Daoy (cell line): ENCODE measurements around the gene CLUH. TPM values are rescaled to one million over a fixed set of nuclear protein-coding genes. Genes with fewer than 3 reads are reported as not detected.

Source experiments
- DNase-seq: peaks from one replicate; pipeline ENCODE4 v3.0.0-alpha.2; 2015; ENCODE audit warnings: low read depth
- total RNA-seq: library from RNA; depleted of rRNA; stranded (reverse); fragments of >200 nt; shearing (Covaris generic); gene quantifications from 2 replicates; pipeline ENCODE4 v1.2.3, GENCODE V29; 2014

The CLUH gene
- total RNA-seq, 1 experiment from 2014 or later: 47.9 TPM

DNA sequence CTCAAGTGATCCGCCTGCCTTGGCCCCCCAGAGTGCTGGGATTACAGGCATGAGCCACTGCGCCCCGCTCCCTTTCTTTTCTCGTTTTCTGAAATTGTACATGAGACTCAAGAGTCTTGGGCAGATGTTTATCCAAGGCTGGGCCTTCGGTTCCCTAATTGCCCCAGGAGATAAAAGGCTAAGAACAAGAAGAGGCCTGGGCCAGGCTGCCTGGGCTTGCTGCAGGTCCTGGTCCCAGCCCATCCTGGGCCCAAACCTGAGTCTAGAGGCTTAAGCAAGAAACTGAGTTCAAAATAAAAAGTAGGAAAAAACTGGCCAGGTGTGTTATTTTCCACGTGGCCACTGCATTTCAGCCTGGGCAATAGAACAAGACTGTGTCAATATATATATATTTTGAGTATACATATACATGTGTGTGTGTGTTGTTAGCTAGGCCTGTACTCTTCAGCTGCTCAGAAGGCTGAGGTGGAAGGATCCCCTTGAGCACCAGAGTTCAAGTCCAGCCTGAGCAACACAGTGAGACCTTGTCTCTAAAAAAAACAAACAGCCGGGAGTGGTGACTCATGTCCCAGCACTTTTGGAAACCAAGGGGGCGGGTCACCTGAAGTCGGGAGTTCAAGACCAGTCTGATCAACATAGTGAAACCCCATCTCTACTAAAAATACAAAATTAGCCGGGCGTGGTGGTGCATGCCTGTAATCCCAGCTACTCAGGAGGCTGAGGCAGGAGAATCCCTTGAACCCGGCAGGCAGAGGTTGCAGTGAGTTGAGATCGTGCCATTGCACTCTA is 6.8 kb upstream of the CLUH start:
- peak; percentile 60 for DNase-seq

DNA sequence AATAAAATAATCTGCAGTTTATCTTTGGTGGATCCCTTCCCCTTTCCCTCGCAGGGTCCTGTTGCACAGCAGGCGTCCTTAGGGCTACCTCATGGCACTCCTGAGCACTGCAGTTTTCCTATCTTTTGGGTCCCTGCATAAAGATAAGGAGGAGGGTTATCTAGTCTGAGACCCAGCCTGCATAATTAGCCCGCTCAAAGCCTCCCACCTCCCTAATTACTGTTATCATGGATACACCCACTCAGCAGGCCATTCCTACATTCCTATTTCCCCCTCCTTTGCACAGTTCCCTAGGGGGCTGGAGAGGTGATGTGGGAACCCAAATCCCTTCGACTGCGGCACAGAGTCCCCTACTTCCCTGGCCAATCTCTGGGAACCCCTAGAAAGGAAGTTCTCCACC is 5.1 kb upstream of the CLUH start:
- DNase-seq: no peak

DNA sequence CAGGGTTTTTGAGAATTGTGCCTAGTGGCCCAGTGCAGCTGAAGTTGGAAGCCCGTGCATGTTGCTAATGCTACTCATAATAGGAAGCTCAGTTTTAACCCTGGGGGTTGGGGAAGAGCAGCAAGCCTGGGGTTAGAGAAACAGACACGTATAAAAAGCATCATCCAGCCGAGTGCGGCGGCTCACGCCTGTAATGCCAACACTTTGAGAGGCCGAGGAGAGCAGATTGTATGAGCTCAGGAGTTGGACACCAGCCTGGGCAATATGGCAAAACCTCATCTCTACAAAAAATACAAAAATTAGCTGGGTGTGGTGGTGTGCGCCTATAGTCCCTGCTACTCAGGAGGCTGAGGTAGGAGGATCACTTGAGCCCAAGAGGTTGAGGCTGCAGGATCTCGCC is 2.3 kb upstream of the CLUH start:
- DNase-seq: no peak

DNA sequence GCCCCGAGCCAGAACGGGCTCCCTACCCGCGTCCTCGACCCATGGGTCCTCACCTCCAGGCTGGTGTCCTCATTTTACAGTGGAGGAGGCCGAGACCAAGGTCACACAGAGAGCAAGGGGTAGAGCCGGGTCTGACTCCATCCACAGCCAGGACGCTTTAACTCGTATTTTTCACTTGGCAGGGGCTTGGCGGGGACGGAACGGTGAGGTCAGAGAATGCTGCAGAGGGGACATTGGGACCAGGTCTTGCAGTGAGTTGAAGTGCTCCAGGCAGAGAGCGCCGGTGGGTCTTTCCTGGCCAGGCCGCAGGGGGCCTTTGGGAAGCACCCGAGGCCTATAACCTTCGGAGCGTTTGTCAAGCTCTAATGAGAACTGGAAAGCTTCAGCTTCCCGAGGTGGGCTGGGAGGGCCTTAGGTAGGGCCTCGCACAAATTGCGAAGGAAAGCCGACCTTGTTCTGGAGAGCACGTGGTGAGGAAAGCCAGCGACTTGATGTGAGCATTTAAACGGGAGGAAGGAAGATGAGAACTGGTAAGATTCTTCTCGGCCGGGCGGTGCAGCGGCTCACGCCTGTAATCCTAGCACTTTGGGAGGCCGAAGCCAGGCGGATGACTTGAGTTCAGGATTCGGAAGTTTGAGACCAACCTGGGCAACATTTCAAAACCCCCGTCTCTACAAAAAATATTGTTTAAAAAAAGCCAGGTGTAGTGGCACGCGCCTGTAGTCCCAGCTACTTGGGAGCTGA is 908 bp upstream of the CLUH start:
- DNase-seq: no peak

DNA sequence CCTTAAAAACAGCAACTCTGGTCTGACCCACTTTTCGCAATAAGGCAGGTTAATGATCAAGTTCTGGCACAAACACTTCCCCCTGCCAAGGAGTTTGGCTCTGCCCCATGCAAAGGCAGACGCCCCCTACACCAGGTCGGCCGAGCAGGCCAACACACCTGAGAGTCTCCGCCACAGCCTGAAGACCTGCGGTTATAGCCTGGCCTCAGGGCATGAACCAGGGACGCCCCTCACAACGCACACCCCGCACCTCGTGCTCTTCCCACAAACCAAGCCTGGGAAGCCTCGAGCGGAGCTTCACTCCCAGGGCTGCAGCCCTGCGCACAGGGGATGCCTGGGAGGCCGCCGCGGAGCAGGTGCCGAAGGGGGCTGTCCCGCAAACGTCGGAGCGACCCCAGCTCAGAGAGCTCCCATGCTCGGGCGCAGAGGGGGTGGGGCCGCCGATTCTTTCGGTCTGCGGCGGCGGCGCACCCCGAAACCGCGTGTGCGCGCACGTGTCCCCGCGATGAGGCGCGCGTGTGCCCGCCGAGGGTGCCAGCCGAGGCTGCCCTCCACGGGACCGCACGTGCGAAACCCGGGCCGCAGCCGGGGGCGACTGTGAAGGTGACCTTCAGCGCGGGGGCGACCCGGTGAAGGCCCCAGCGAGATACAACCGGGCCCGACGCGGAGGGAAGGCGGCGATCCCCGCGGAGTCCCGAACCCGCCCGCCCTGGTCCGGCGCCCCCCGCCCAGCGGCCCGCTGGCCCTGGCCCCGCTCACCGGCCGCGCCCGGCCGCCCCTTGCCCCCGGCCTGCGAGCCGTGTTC is 559 bp downstream of the CLUH start:
- no peak for DNase-seq

DNA sequence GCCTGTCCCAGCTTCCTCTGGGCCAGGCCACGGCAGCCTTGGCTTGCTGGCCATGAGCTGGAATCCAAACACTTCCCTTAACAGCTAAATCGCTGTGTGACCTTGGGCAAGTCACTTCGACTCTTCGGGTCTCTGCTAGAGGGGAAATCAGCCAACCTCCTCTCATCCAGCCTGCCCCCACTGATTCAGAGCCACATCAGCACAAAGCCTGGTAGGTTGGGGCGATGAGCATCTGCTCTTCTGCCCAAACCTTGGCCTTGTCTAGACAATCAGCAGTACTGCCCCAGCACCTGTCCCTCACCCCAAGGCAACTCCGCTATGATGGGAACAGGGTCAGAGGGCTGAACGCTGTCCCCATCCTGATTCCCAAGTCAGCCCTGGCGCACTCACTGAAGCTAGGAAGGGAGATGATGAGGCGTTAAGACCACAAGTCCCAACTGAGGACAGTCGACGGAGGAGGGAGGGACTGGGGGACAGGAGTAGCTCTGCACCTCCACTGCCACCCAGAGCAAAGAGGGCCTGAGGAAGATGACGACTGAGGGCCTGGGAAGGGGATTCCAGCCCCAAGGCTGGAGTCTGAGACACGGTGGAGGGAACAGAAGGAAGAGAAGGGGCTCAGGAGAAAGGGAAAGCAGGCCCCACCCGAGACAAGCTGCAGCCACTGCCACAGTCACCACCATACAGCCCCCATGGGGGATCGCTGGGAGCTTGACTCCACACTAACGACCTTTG is 1.3 kb downstream of the CLUH start:
- no peak for DNase-seq

DNA sequence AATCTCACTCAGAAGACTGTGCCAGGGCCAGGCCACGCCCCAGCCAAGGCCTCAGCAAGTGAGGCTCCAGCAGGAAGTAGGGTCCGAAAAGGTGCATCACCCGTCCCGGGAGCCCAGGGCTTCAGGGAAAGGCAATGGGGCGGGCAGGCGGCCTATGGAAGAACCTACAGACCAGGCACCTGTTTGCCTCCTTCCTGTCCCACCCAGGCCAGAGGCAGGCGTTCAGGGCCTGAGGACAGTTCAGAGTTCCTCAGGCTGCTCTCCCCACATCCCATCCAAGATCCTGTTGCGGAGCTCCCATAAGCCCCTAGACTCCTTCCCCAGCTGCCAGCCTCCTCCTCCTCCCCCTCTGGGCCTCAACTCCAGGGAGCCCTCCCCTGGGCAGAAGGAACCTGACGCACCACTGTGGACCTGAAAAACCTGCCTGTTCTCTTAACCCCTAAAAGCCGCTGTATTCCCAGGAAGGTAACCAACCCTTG is 2.3 kb downstream of the CLUH start:
- DNase-seq: peak; percentile 44

DNA sequence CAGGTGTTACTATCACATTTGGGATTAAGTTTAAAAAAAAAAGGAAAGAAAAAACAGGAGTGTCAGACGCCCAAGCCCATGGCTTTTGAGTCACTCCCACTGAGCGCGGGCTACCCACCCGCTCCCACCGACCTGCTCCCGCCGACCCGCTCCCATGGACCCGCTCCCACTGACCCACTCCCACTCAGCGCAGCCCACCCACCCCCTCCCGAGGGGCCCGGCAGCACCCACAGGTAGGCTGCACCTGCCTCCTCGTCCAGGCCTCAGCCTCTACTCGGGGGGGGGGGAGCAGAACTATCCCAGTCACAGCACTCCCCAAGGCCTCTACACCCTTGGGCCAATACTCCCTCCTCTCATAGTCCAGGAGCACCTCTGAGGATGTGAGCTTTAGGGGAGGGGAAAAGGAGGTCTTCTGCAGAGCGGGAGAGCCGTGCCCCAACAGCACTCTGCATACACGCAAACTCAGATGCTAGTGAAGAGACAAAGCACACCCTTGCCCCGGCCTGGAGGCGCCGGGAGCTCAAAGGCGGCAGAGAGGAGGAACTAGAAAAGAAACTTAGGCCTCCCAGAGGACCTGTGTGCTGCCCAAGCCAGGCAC is 2.9 kb downstream of the CLUH start:
- DNase-seq: no peak

DNA sequence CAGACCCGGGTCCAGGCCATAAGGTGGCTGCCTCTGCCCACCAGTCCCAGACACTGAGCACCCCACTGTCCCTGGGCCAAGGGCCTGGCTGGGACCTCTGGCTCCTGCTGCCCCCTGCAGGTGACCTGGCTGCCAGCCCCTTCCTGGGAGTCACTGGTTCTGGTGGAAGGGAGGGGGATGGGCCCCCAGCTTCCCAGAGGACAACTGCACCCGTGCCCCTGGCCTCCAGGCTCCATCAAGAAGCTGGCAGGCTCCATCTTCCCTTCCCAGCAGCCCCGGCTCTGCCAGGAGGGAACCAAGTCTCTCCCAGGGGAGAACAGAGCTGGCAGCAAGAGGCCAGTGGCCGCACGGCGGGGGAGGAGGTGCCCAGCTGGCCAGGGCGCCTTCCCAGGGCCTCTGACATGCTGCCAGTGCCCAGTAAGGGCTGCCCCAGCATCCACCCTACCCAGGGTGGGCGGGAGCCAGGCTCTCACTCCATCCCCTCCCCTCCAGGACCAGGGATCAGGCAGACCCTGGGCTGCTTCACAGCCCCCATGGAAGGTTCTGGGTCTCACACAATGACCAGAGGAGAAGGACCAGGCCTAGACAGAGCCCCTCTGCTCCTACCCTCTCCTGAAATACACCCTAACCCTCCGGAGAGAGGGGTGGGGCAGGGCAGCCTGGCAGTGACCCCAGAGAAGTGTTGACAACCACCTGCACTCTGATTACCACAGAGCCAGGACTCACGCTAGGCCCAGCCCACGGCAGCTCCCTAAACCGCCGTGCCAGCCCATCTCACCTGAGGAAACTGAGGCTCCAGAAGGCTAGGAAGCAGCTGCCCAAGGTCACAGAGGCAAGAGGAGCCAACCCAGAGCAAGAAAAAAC is 3.6 kb downstream of the CLUH start:
- DNase-seq: no peak

DNA sequence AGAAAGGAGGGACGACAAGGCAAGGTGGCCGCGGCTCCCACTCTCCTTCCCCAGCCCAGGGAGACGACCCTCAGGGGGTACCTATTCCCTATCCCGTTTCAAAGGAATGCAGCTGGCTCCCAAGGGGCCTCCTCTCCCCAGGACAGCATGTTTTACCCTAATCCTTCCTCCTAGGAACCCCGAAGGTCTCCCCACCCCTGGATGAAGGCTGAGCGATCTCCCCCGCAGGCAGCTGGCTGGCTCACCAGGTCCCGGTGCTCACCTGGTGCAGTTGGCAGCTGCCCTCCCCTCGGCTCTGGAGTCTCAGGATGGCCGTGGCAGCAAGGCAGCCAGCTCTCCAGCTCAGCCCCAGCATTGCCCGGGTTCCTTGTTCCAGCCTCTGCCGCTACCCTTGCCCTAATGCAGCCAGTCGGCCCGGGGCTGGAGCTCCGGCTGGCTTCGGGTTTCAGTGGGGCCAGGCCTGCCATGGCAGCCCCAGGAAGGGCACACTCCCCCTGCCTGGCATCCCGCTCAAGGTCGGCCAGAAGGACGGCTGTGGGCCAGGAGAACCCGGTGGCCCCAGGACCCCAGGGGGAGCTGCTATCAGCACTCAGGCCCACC is 4.6 kb downstream of the CLUH start:
- DNase-seq: no peak

DNA sequence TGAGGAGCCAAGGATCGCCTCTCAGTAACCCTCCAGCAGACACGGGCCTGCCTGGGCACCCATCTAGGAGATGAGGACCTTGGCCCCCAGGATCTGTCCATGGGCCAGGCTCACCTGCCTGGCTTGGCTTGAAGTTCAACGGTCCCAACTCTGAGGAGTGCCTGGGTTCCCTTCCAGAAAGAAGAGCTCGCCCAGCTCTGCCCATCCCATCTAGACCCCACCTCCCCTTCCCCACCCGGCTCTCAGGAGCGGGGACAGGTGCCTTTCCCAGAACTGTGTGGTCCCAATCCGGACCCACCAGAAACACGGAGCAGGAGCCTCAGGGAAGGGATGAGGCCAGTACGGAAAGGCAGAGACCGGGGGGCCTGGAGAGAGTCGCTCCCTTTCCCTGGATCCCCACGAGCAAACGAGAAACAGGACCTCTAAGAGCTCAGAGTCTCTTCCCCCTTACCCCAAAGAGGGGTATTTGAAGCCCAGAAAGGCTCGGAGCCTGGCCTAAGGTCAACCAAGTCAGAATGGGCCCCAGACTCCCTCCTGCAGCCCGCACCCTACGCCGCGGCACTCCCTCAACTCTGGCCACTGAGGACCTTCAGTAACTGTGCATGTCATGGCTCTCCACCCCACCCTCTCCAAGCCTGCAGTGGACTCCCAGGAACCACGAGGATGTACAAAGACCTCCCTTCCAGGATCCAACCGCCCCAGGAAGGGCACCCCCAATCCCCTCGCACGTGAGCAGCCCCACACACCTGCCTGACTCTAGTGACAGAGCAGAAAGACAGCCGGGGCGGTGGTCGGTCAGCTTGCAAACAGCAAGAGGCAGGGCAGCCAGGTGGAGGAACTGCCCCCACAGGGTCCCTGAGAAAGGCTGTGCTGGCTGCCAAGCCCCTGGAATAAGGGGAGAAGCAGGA is 5.4 kb downstream of the CLUH start:
- DNase-seq: no peak

DNA sequence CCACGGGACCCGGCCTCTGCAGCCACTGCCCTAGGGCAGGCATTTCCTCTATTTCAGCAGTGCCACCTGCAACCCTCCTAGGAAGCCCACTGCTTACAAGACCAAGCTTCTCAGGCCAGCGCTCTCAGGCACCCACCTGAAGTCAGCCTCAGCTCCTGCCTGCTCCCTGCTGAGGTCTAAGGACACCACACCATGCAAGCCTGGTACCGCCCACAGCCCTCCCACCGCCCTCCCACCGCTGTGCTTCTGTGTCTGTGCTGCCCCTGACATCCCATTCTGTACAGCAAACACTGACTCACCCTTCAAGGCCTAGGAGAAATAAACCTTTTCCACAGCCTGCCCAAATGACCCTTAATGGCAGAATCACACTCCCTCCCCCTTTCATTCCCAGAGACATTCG is 6.3 kb downstream of the CLUH start:
- DNase-seq: peak; percentile 73

DNA sequence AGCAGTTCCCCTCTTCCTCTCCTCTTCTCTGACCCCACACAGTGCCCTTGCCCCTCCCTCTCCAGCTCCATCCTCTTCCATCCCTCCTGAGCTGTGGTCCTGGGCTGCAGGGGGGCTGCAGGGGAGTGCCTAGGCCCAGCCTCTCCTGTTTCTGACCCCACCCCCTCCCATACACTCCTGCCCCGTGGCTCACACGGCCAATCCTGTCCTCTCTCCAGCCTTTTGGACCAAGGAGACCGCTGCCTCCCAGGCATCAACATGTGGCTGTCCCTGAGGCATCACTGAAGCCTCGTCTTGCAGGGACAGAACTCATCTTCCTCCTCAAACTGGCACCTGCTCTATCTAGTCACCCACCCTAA is 6.7 kb downstream of the CLUH start:
- no peak for DNase-seq

DNA sequence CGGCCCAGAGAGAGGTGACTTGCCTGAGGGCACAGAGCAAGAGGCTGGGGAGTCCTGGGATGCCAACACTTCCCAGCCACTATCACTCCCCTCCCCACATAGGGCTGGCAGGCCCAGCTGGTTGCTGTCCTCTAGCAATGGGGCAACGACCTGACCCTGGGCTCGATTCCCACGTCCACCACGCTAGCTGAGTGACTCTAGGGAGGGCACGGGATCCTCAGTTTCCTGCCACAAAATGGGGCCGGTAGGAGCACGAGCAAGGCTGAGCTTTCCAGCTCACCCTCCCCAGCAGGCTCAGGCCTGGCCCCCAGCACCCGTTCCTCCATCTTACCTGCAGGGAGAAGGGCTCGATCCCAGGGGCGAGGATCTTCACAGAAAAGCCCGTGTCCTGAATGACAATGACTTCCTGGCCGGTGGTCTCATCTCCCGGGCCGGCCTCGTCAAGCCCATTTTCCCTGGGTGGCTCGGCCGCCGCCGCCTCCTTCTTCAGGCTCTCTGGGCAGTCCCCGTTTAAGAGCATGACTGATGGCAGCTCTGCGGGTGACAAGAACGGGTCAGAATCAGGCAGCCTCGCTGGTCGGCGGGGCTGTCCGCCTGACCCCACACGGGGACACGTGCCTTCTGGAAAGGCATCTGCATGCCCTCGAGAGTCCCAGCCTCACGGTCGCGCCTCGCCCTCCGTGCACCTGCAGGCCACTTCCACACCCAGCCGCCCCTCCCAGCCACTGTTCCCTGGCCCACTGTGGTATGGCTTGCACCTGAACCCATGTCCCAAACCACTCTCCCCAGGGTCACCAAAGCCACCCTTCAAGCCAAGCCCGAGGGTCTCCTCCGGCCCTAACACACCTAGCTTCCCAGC is 7.3 kb downstream of the CLUH start:
- DNase-seq: no peak

DNA sequence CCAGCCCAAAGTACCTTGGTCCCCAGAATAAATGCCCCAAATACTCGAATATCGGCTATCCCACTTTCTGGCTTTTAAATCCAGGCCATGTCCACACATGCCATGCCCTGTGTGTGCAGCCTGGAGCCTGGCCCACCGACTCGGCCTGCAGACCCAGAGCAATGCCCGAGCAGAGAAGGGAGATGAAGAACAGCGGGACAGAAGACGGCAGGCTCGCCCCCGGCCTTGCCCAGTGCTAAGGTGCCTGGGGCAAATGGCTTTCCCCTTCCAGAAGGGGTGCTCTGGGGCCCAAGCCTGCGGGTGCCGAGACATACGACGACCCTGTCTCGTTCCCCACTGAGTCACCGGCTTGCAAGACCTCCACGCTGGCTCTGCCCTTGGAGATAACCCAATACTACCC is 8.0 kb downstream of the CLUH start:
- DNase-seq: no peak

DNA sequence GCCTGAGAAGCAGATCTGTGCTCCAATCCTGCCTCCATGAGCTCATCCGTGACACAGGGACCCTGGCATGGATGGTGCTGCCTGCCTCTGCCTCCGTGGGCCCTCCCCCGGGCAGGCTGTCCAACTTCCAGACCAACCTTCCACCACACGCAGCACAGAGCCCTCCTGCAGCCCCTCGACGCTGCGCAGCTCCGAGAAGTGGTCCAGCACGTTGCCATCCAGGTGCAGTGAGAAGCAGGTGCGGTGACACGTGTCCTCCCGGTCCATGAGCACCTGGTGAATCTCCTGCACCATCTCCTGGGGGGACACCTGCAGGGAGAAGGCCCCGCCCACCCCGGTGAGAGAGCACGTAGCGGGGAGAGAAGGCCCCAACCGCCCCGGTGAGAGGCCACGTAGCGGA is 8.4 kb downstream of the CLUH start:
- DNase-seq: no peak

DNA sequence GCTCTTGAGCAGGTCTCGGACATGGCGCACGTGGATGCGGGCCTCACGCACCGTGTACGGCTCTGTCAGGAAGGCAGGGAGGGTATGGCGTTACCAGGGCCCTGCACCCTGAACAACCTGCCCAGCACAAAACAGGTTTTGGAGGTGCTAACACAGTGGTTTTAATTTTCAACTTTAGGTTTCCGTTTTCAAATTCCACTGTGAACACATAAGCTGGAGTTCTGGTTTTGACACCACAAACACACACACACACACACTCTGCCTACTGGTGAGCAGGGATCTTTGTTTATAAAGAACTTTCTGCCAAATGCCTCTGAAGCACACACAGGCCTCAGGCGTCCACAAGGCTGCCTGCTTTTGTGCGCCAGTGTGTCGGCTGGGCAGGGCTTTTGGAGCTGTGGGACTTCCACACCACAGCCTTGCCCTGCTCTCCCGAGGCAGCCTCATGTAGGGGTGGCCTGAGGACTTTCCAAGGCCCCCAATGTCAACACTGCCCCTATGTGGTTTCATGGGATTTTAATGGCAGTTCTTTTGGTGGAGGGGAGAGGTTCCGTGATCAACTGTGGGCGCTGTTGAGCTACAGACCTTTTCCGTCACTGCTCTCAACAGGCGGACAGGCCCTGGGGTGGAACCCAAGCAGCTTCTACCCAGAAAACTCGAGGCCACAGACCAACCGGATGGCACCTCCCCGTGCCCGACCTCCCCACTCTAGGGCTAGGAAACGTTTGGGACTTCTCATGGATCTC is 9.4 kb downstream of the CLUH start:
- peak; percentile 4 for DNase-seq
